Astrocyte of the cerebellum (primary cell): ENCODE data around the gene PIGU.

Source experiments
- DNase-seq: peaks from one replicate; pipeline ENCODE4 v3.0.0-alpha.2; 2011; ENCODE audit warnings: low read depth
- H3K4me3 ChIP-seq: 2 replicates; pipeline ENCODE4 v1.5.1; 2011; ENCODE audit warnings: mild to moderate bottlenecking, low read depth, low read length, moderate library complexity
- in situ Hi-C: cut with HindIII; loops from 2 replicates; pipeline ENCODE4 v1.10.0; 2017; ENCODE audit warnings: low sequenced_read_pairs
- TF ChIP-seq, protein P1 (sequence below): IDR thresholded peaks from 2 replicates; pipeline ENCODE4 v1.5.1; 2012; ENCODE audit warnings: low read length, low read depth, moderate library complexity, mild to moderate bottlenecking; ENCODE audit errors: missing control alignments

The PIGU gene

DNA sequence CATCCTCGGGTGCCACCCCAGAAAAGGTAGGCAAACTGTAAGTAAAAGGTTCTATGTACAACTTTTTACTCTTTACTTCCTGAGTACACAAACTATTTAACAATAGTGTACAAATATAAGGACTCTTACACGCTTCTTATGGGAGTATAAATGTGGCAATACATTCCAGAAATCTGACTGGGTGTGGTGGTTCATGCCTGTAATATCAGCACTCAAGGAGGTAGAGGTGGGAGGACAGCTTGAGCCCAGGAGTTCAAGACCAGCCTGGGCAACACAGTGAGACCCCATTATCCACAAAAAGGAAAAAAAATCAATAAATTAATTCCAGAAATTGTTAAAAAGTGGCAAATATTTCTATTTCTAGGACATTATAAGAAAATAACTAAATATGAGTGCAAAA is 48.9 kb downstream of the PIGU start:
- TF ChIP-seq, protein P1, sequence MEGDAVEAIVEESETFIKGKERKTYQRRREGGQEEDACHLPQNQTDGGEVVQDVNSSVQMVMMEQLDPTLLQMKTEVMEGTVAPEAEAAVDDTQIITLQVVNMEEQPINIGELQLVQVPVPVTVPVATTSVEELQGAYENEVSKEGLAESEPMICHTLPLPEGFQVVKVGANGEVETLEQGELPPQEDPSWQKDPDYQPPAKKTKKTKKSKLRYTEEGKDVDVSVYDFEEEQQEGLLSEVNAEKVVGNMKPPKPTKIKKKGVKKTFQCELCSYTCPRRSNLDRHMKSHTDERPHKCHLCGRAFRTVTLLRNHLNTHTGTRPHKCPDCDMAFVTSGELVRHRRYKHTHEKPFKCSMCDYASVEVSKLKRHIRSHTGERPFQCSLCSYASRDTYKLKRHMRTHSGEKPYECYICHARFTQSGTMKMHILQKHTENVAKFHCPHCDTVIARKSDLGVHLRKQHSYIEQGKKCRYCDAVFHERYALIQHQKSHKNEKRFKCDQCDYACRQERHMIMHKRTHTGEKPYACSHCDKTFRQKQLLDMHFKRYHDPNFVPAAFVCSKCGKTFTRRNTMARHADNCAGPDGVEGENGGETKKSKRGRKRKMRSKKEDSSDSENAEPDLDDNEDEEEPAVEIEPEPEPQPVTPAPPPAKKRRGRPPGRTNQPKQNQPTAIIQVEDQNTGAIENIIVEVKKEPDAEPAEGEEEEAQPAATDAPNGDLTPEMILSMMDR, result no peak
- H3K4me3 ChIP-seq, result no peak overlapping the region
- DNase-seq, result no peak
- in situ Hi-C loops, result no loop called here

- in situ Hi-C loops, result no loop called here
- no peak for DNase-seq
Measured at GRCh38 chr20:34627458-34627857, 49.4 kb downstream of the PIGU start.

DNA sequence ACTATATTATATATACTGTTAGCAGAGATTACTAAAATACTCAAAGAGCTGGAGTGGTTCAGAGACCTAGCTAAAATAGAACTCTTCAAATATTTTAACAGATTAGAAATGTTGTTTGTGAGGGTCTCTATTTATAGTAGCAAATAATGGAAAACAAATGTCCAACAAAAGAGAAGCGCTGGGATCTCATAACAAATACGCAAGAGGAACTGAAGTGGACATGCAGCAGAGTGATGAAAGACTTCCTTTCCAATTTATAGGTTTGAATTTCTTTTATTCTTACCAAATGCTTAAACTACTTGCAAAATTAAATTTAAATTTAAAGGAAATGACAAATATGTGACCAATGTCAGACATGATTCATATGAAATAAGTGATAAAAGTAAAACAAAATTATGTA is 49.9 kb downstream of the PIGU start:
- in situ Hi-C loops, result no loop called here
- TF ChIP-seq, protein P1, result no peak
- DNase-seq, result no peak
- no peak overlapping the region for H3K4me3 ChIP-seq

More at GRCh38 chr20:34627458-34627857, 49.4 kb downstream of the PIGU start:
- no peak overlapping the region for H3K4me3 ChIP-seq
- TF ChIP-seq, protein P1, result no peak

DNA sequence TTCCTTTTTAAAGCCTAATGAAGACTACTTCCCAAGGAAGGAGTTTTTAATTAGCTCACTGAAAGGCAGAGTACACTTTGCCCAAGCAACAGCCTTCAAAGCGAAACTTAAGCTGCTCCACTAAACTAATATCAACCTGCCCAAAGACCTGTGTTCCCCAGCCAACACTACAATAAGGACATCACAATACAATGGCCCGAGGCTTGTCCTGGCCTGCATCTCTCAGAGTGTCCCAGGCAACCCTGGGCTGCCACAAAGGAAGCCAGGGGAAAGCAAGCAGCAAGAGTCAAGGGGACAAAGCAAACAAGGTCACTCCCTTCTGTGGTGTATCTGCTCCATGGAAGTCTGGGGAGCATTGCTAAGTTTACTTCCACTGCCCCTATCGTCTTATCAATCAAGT is 52.3 kb downstream of the PIGU start:
- TF ChIP-seq, protein P1, result no peak
- in situ Hi-C loops, result no loop called here
- H3K4me3 ChIP-seq, result no peak overlapping the region
- DNase-seq, result no peak

DNA sequence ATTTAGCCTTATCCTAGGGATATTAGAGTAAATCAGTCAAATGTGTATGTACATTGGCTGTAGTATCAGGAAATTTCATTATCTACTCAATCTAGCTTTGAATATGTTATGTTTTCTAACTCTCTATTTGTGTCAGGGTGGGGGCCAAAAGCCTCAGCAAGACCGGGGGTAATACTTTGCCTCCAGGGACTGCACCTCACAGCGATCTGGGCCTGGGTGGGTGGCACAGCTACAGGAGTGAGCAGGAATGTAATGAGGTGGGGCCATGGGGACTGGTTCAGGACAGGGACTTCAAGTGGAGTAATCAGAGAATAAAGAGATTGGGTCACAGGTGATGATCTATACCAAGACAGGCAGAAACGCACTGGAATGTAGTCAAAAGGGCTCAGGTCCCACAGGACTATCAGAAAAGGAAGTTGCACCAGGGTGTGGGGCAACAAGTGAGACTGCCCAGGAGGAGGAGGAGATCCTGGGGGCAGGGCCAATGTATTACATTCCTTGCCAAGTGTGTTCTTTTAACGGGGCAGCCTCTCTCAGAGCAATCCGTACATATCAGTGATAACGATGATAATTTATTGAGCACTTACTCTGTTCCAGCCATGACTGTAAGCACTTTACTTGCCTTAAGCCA is 54.0 kb downstream of the PIGU start:
- DNase-seq, result no peak
- H3K4me3 ChIP-seq, result no peak overlapping the region
- in situ Hi-C loops, result no loop called here
- TF ChIP-seq, protein P1, result no peak

GRCh38 chr20:34621383-34622367 is 55.2 kb downstream of the PIGU start:
- in situ Hi-C loops, result no loop called here
- TF ChIP-seq, protein P1, result no peak
- no peak for DNase-seq
- H3K4me3 ChIP-seq, result no peak overlapping the region
